Neural cell (in vitro differentiated cells): ENCODE data around the gene LRTM1. TPM values are rescaled to one million over a fixed set of nuclear protein-coding genes. Genes with fewer than 3 reads are reported as not detected.

Source experiments
- H2AFZ ChIP-seq: fragments of 200-600, 300-800 bp; sonication (generic), shearing (Covaris generic); 2 replicates; pipeline ENCODE4 v1.6.0; 2014; ENCODE audit warnings: low read depth, mild to moderate bottlenecking, antibody characterized with exemption, low read length, moderate library complexity
- H3F3A ChIP-seq: fragments of 200-600 bp; shearing (Covaris generic); 2 replicates; pipeline ENCODE4 v1.6.1; 2016; ENCODE audit warnings: mild to moderate bottlenecking, moderate library complexity, mixed read lengths, antibody characterized with exemption, low read length; ENCODE audit not compliant: insufficient read depth, poor library complexity, severe bottlenecking
- H3K27ac ChIP-seq: fragments of 200-600, 300-800 bp; sonication (generic), shearing (Covaris generic); 2 replicates; pipeline ENCODE4 v1.5.1; 2014; ENCODE audit warnings: mild to moderate bottlenecking, low read length, moderate library complexity
- H3K27me3 ChIP-seq: fragments of 300-800, 200-600 bp; sonication (generic), shearing (Covaris generic); 2 replicates; pipeline ENCODE4 v1.6.0; 2014; ENCODE audit warnings: mild to moderate bottlenecking, low read depth, low read length, moderate library complexity; ENCODE audit not compliant: insufficient read depth
- H3K36me3 ChIP-seq: fragments of 300-800, 200-600 bp; sonication (generic), shearing (Covaris generic); 2 replicates; pipeline ENCODE4 v1.5.1; 2014; ENCODE audit warnings: mild to moderate bottlenecking, antibody characterized with exemption, low read length, moderate library complexity; ENCODE audit not compliant: insufficient read depth
- H3K4me2 ChIP-seq: fragments of 300-800, 200-600 bp; sonication (generic), shearing (Covaris generic); 2 replicates; pipeline ENCODE4 v1.6.0; 2014; ENCODE audit warnings: mild to moderate bottlenecking, low read length
- H3K4me3 ChIP-seq: fragments of 300-800, 200-600 bp; sonication (generic), shearing (Covaris generic); 2 replicates; pipeline ENCODE4 v1.5.1; 2014; ENCODE audit warnings: mild to moderate bottlenecking, low read length, moderate library complexity
- H3K79me2 ChIP-seq: fragments of 200-600 bp; shearing (Covaris generic); replicated peaks from 2 replicates; pipeline ENCODE4 v1.6.0; 2014; ENCODE audit warnings: mild to moderate bottlenecking, low read length, moderate library complexity; ENCODE audit not compliant: insufficient read depth
- H3K9ac ChIP-seq: fragments of 300-800, 200-600 bp; sonication (generic), shearing (Covaris generic); 2 replicates; pipeline ENCODE4 v1.6.1; 2016; ENCODE audit warnings: mild to moderate bottlenecking, low read length, mixed read lengths
- H3K9me2 ChIP-seq: fragments of 200-600 bp; shearing (Covaris generic); 2 replicates; pipeline ENCODE4 v1.6.1; 2016; ENCODE audit warnings: mild to moderate bottlenecking, low read length, mixed read lengths; ENCODE audit not compliant: insufficient read depth
- H3K9me3 ChIP-seq: fragments of 200-600, 300-800 bp; sonication (generic), shearing (Covaris generic); 2 replicates; pipeline ENCODE4 v1.6.1; 2016; ENCODE audit warnings: mild to moderate bottlenecking, mixed run types, low read length, moderate library complexity, mixed read lengths
- H4K20me1 ChIP-seq: fragments of 200-600 bp; shearing (Covaris generic); 2 replicates; pipeline ENCODE4 v1.6.1; 2016; ENCODE audit warnings: mild to moderate bottlenecking, mixed run types; ENCODE audit not compliant: insufficient read depth
- CTCF ChIP-seq: fragments of 450-650 bp; IDR thresholded peaks from 2 replicates; pipeline ENCODE4 v1.5.1; 2014; ENCODE audit warnings: antibody characterized with exemption, mild to moderate bottlenecking, moderate library complexity; ENCODE audit not compliant: poor library complexity, severe bottlenecking
- EZH2 ChIP-seq: fragments of 200-600, 300-800 bp; shearing (Covaris generic), sonication (generic); IDR thresholded peaks from 2 replicates; pipeline ENCODE4 v1.6.1; 2014; ENCODE audit warnings: antibody characterized with exemption, low read length, borderline replicate concordance, mild to moderate bottlenecking; ENCODE audit not compliant: insufficient read depth, poor library complexity, severe bottlenecking
- MXI1 ChIP-seq: fragments of 450-650 bp; conservative IDR thresholded peaks from 2 replicates; pipeline ENCODE4 v1.6.1; 2014; ENCODE audit warnings: antibody characterized with exemption, mild to moderate bottlenecking; ENCODE audit not compliant: poor library complexity, severe bottlenecking
- POLR2AphosphoS5 ChIP-seq: IDR thresholded peaks from 2 replicates; pipeline ENCODE4 v1.6.1; 2012
- RAD21 ChIP-seq: fragments of 450-650 bp; conservative IDR thresholded peaks from 2 replicates; pipeline ENCODE4 v1.6.1; 2014; ENCODE audit warnings: antibody characterized with exemption, mild to moderate bottlenecking, moderate library complexity
- REST ChIP-seq: IDR thresholded peaks from 2 replicates; pipeline ENCODE4 v1.6.1; 2012; ENCODE audit warnings: borderline replicate concordance
- SMC3 ChIP-seq: fragments of 450-650 bp; conservative IDR thresholded peaks from 2 replicates; pipeline ENCODE4 v1.6.1; 2014; ENCODE audit warnings: antibody characterized with exemption, mild to moderate bottlenecking, moderate library complexity; ENCODE audit not compliant: poor library complexity
- TAF1 ChIP-seq: IDR thresholded peaks from 2 replicates; pipeline ENCODE4 v1.6.1; 2012; ENCODE audit warnings: low read depth
- polyA plus RNA-seq: library from polyadenylated mRNA; depleted of rRNA; stranded (reverse); fragments of >200 nt; gene quantifications from 2 replicates; pipeline ENCODE4 v1.2.3, GENCODE V29; 2014

The LRTM1 gene
- polyA plus RNA-seq, 1 donor from 2014 or later: not detected

- Histone ChIP-seq H3K9me3 (no peaks in the 10 kb centered on the region), H3K9ac (no peak overlapping the region), H3F3A (no peaks in the 10 kb centered on the region), H3K27me3 (no peaks in the 10 kb centered on the region), H3K4me3 (no peak overlapping the region), H2AFZ (no peak overlapping the region), H3K36me3 (no peaks in the 10 kb centered on the region), H4K20me1 (no peaks in the 10 kb centered on the region), H3K4me2 (no peak overlapping the region), H3K9me2 (no peaks in the 10 kb centered on the region), H3K79me2 (no peaks in the 10 kb centered on the region), H3K27ac (no peak overlapping the region)
- TF ChIP-seq REST (no peak), CTCF (no peak)
Observed at GRCh38 chr3:54966979-54967378, 39.1 kb upstream of the LRTM1 start.

GRCh38 chr3:54965746-54966145 lies 37.9 kb upstream of the LRTM1 start:
- no peak for TF ChIP-seq TAF1
- TF ChIP-seq RAD21: no peak
- no peak for TF ChIP-seq REST
- no peak for TF ChIP-seq MXI1
- no peak for TF ChIP-seq SMC3
- TF ChIP-seq POLR2AphosphoS5: no peak
- TF ChIP-seq EZH2: no peak
- no peak overlapping the region for H3K4me2 ChIP-seq
- no peaks in the 10 kb centered on the region for H3K79me2 ChIP-seq
- no peaks in the 10 kb centered on the region for H3F3A ChIP-seq
- H3K9me2 ChIP-seq: no peaks in the 10 kb centered on the region
- H4K20me1 ChIP-seq: no peaks in the 10 kb centered on the region
- no peaks in the 10 kb centered on the region for H3K36me3 ChIP-seq
- H3K9ac ChIP-seq: no peak overlapping the region
- no peak overlapping the region for H2AFZ ChIP-seq
- H3K4me3 ChIP-seq: no peak overlapping the region
- H3K27ac ChIP-seq: no peak overlapping the region
- H3K27me3 ChIP-seq: no peaks in the 10 kb centered on the region
- no peaks in the 10 kb centered on the region for H3K9me3 ChIP-seq
